HEK293 (cell line): ENCODE data around the gene KREMEN1.

Experiments used
- CTCF ChIA-PET: fragments of 350-600 bp; formaldehyde crosslinking; extraction: SDS; loops from one replicate; lab custom pipeline; 2021; ENCODE audit warnings: antibody characterized with exemption; lab: Yijun Ruan, JAX
- POLR2A ChIA-PET: fragments of 300-600 bp; formaldehyde crosslinking; extraction: SDS; loops from one replicate; lab custom pipeline; 2020; ENCODE audit warnings: antibody characterized with exemption, inconsistent platforms; lab: Yijun Ruan, JAX
- H3K27ac ChIP-seq: fragments of 200-500 bp; sonication (Bioruptor generic); 2 replicates; pipeline ENCODE4 v1.5.1; 2014; ENCODE audit warnings: low read depth, low read length, control low read depth, inconsistent platforms; ENCODE audit errors: extremely low read depth
- H3K36me3 ChIP-seq, 2 experiments: fragments of 200-500 bp in 1 of 2; sonication (Bioruptor generic) in 1 of 2; 1 replicate in 1 of 2; 2 replicates in 1 of 2; pipeline ENCODE4 v1.5.1; 2014 to 2017; ENCODE audit warnings: inconsistent platforms in 2 of 2, low read length in 2 of 2; ENCODE audit not compliant: control insufficient read depth in 2 of 2, insufficient read depth in 1 of 2
- H3K4me1 ChIP-seq: fragments of 200-500 bp; sonication (Bioruptor generic); 2 replicates; pipeline ENCODE4 v1.5.1; 2014; ENCODE audit warnings: mild to moderate bottlenecking, low read length, inconsistent platforms; ENCODE audit not compliant: control insufficient read depth, insufficient read depth
- H3K4me3 ChIP-seq: 2 replicates; pipeline ENCODE4 v1.5.1; 2011; ENCODE audit warnings: low read depth, mild to moderate bottlenecking, control low read depth, low read length, moderate library complexity
- H3K9me3 ChIP-seq: fragments of 200-500 bp; sonication (Bioruptor generic); 2 replicates; pipeline ENCODE4 v1.5.1; 2014; ENCODE audit warnings: low read depth, low read length, inconsistent platforms; ENCODE audit not compliant: control insufficient read depth, insufficient read depth
- BCL11B ChIP-seq: fragments of 450-650 bp; formaldehyde crosslinking; IDR thresholded peaks from 2 replicates; pipeline ENCODE4 v1.5.1; 2016; ENCODE audit warnings: low read depth, missing biosample characterization, missing genetic modification characterization
- EGR2 ChIP-seq: fragments of 450-650 bp; formaldehyde crosslinking; IDR thresholded peaks from 2 replicates; pipeline ENCODE4 v1.5.1; 2016; ENCODE audit warnings: low read depth, missing biosample characterization, missing genetic modification characterization
- GLIS1 ChIP-seq: fragments of 450-650 bp; formaldehyde crosslinking; IDR thresholded peaks from 2 replicates; pipeline ENCODE4 v1.5.1; 2016; ENCODE audit warnings: missing biosample characterization, missing genetic modification characterization
- GLIS2 ChIP-seq: fragments of 450-650 bp; formaldehyde crosslinking; IDR thresholded peaks from 2 replicates; pipeline ENCODE4 v1.5.1; 2016; ENCODE audit warnings: missing biosample characterization, missing genetic modification characterization
- HOXD13 ChIP-seq: sonication (generic); formaldehyde crosslinking; IDR thresholded peaks from 2 replicates; pipeline ENCODE4 v1.8.0; 2022; ENCODE audit warnings: missing genetic modification reagents, borderline replicate concordance
- ZBTB17 ChIP-seq: fragments of 450-650 bp; formaldehyde crosslinking; IDR thresholded peaks from 2 replicates; pipeline ENCODE4 v1.5.1; 2016; ENCODE audit warnings: missing biosample characterization, missing genetic modification characterization
- ZBTB48 ChIP-seq: fragments of 450-650 bp; formaldehyde crosslinking; IDR thresholded peaks from 2 replicates; pipeline ENCODE4 v1.5.1; 2016; ENCODE audit warnings: missing biosample characterization, missing genetic modification characterization
- ZEB2 ChIP-seq: fragments of 450-650 bp; formaldehyde crosslinking; IDR thresholded peaks from 2 replicates; pipeline ENCODE4 v1.5.1; 2016; ENCODE audit warnings: missing biosample characterization, missing genetic modification characterization
- ZFP37 ChIP-seq: fragments of 450-650 bp; formaldehyde crosslinking; IDR thresholded peaks from 2 replicates; pipeline ENCODE4 v1.5.1; 2016; ENCODE audit warnings: missing biosample characterization, missing genetic modification characterization
- ZIC2 ChIP-seq: fragments of 450-650 bp; formaldehyde crosslinking; IDR thresholded peaks from 2 replicates; pipeline ENCODE4 v1.5.1; 2016; ENCODE audit warnings: missing biosample characterization, missing genetic modification characterization
- ZNF114 ChIP-seq: fragments of 450-650 bp; formaldehyde crosslinking; IDR thresholded peaks from 2 replicates; pipeline ENCODE4 v1.5.0; 2017; ENCODE audit warnings: missing biosample characterization, missing genetic modification characterization
- ZNF2 ChIP-seq: fragments of 450-650 bp; formaldehyde crosslinking; IDR thresholded peaks from 2 replicates; pipeline ENCODE4 v1.5.1; 2016; ENCODE audit warnings: missing biosample characterization, missing genetic modification characterization
- ZNF248 ChIP-seq: fragments of 450-650 bp; formaldehyde crosslinking; IDR thresholded peaks from 2 replicates; pipeline ENCODE4 v1.5.1; 2017; ENCODE audit warnings: missing biosample characterization, missing genetic modification characterization
- ZNF350 ChIP-seq: fragments of 450-650 bp; formaldehyde crosslinking; IDR thresholded peaks from 2 replicates; pipeline ENCODE4 v1.5.0; 2017; ENCODE audit warnings: missing biosample characterization, mild to moderate bottlenecking, missing genetic modification characterization
- ZNF473 ChIP-seq: fragments of 450-650 bp; formaldehyde crosslinking; IDR thresholded peaks from 2 replicates; pipeline ENCODE4 v1.5.1; 2017; ENCODE audit warnings: missing biosample characterization, missing genetic modification characterization
- ZNF530 ChIP-seq: fragments of 450-650 bp; formaldehyde crosslinking; IDR thresholded peaks from 2 replicates; pipeline ENCODE4 v1.5.1; 2016; ENCODE audit warnings: low read depth, missing biosample characterization, missing genetic modification characterization
- ZNF664 ChIP-seq: fragments of 450-650 bp; formaldehyde crosslinking; IDR thresholded peaks from 2 replicates; pipeline ENCODE4 v1.5.1; 2016; ENCODE audit warnings: missing biosample characterization, missing genetic modification characterization
- ZNF837 ChIP-seq: fragments of 450-650 bp; formaldehyde crosslinking; IDR thresholded peaks from 2 replicates; pipeline ENCODE4 v1.5.1; 2016; ENCODE audit warnings: missing biosample characterization, missing genetic modification characterization
- ZSCAN16 ChIP-seq: fragments of 450-650 bp; formaldehyde crosslinking; IDR thresholded peaks from 2 replicates; pipeline ENCODE4 v1.5.1; 2016; ENCODE audit warnings: missing biosample characterization, missing genetic modification characterization
- TF ChIP-seq, protein P1 (sequence below): fragments of 450-650 bp; formaldehyde crosslinking; IDR thresholded peaks from 2 replicates; pipeline ENCODE4 v1.5.1; 2016; ENCODE audit warnings: missing biosample characterization, missing genetic modification characterization
- TF ChIP-seq, protein P2 (sequence below): fragments of 450-650 bp; formaldehyde crosslinking; IDR thresholded peaks from 2 replicates; pipeline ENCODE4 v1.5.1; 2016; ENCODE audit warnings: missing biosample characterization, missing genetic modification characterization, low read depth
- TF ChIP-seq, protein P3 (sequence below): sonication (generic); formaldehyde crosslinking; IDR thresholded peaks from 2 replicates; pipeline ENCODE4 v1.8.1; 2022; ENCODE audit warnings: mild to moderate bottlenecking, moderate library complexity, missing genetic modification reagents

The KREMEN1 gene

DNA sequence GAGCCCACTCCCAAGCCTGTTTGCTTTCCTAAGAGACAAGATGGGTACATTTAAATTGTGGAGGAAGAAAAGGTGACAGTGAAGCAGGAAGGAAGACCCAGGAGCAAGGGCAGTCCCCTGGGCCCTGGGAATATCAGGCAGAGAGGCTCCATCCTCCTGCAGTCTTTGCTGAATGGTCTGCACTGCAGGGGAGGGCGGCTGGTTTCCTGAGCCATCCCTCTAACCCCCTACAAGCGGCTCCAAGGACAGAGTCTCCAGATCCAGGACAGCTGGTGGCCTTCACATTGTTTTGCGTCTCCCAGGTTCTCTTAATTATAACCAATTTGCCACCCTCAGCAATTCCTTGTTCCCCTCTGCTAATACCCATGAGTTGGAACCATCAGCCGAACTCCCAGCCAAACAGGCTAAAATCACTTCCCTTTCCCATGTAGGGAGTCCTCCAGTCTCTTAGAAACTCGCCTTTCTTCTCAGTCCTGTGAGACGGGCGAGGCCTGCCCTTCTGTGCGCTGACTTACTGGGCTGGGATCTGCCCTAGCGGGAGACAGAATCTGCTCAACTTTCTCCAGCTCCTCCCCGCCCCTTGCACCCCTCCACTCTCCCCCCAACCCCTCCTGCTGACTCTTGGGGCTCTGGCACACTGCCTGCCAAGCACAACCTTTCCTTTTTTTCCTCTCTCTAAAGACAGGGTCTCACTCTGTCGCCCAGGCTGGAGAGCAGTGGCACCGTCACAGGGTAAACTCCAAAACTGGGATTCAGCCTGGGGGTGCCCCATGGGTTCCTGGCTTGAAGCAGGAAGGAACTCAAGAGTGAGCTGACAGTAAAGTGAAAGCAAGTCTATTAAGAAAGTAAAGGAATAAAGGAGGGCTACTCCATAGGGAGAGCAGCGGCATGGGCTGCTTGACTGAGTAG is 79.5 kb downstream of the KREMEN1 start:
- CTCF ChIA-PET: interaction anchor here (0.6 to 1.8 kb wide), 5 partner anchors 11 to 299 kb away, joined by 3 to 8 read pairs (median 3); no protein-coding TSS in a partner anchor
- Histone ChIP-seq H3K4me1 (no peaks in the 10 kb centered on the region), H3K9me3 (no peaks in the 10 kb centered on the region), H3K36me3 (peaks cover 0 to 3% of the 10 kb centered on the region in 2 experiments; a peak in 1 of 3 replicates), H3K27ac (no peak overlapping the region), H3K4me3 (no peak overlapping the region)
- TF ChIP-seq ZNF114 (tag by site-specific recombination) (no peak), GLIS1 (tag by site-specific recombination) (peak; percentile 73), BCL11B (tag by site-specific recombination) (no peak)
- TF ChIP-seq, protein P1, sequence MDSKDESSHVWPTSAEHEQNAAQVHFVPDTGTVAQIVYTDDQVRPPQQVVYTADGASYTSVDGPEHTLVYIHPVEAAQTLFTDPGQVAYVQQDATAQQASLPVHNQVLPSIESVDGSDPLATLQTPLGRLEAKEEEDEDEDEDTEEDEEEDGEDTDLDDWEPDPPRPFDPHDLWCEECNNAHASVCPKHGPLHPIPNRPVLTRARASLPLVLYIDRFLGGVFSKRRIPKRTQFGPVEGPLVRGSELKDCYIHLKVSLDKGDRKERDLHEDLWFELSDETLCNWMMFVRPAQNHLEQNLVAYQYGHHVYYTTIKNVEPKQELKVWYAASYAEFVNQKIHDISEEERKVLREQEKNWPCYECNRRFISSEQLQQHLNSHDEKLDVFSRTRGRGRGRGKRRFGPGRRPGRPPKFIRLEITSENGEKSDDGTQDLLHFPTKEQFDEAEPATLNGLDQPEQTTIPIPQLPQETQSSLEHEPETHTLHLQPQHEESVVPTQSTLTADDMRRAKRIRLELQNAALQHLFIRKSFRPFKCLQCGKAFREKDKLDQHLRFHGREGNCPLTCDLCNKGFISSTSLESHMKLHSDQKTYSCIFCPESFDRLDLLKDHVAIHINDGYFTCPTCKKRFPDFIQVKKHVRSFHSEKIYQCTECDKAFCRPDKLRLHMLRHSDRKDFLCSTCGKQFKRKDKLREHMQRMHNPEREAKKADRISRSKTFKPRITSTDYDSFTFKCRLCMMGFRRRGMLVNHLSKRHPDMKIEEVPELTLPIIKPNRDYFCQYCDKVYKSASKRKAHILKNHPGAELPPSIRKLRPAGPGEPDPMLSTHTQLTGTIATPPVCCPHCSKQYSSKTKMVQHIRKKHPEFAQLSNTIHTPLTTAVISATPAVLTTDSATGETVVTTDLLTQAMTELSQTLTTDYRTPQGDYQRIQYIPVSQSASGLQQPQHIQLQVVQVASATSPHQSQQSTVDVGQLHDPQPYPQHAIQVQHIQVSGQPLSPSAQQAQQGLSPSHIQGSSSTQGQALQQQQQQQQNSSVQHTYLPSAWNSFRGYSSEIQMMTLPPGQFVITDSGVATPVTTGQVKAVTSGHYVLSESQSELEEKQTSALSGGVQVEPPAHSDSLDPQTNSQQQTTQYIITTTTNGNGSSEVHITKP: 0 out of 2 replicates have a peak, but pooled peaks have one; percentile 32
- POLR2A ChIA-PET: no interaction called here

DNA sequence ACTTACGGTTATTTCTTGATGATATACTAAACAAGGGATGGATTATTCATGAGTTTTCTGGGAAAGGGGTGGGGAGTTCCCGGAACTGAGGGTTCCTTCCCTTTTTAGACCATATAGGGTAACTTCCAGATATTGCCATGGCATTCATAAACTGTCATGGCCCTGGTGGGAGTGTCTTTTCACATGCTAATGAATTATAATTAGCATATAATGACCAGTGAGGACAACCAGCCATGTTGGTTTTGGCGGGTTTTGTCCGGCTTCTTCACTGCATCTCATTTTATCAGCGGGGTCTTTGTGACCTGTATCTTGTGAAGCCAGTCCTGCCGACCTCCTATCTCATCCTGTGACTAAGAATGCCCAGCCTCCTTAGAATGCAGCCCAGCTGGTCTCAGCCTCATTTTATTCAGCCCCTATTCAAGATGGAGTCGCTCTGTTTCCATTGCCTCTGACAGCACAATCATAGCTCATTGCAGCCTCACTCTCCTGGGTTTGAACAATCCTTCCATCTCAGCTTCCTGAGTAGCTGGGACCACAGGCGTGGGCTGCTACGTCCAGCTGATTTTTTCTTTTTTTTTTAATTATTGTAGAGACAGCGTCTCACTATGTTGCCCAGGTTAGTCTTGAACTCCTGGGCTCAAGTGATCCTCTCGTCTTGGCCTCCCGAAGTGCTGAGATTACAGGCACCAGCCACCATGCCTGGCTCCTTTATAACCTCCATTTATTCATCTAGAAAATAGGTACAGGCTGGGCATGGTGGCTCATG is 80.3 kb downstream of the KREMEN1 start:
- H3K9me3 ChIP-seq: no peaks in the 10 kb centered on the region
- no peak for TF ChIP-seq HOXD13
- no peak for TF ChIP-seq ZSCAN16
- no peak for TF ChIP-seq ZNF473 (tag by site-specific recombination)
- TF ChIP-seq ZNF350 (tag by site-specific recombination): no peak
- no peak for TF ChIP-seq ZNF248 (tag by site-specific recombination)
- TF ChIP-seq, protein P2, sequence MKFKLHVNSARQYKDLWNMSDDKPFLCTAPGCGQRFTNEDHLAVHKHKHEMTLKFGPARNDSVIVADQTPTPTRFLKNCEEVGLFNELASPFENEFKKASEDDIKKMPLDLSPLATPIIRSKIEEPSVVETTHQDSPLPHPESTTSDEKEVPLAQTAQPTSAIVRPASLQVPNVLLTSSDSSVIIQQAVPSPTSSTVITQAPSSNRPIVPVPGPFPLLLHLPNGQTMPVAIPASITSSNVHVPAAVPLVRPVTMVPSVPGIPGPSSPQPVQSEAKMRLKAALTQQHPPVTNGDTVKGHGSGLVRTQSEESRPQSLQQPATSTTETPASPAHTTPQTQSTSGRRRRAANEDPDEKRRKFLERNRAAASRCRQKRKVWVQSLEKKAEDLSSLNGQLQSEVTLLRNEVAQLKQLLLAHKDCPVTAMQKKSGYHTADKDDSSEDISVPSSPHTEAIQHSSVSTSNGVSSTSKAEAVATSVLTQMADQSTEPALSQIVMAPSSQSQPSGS (tag by site-specific recombination): no peak
- H3K4me3 ChIP-seq: no peak overlapping the region
- H3K27ac ChIP-seq: no peak overlapping the region
- ChIA-PET CTCF (interaction anchor here (0.6 to 2.2 kb wide), 28 partner anchors 9 to 1915 kb away, joined by 3 to 33 read pairs (median 7); no protein-coding TSS in a partner anchor), POLR2A (no interaction called here)
- H3K36me3 ChIP-seq: no peaks in the 10 kb centered on the region
- H3K4me1 ChIP-seq: no peaks in the 10 kb centered on the region

DNA sequence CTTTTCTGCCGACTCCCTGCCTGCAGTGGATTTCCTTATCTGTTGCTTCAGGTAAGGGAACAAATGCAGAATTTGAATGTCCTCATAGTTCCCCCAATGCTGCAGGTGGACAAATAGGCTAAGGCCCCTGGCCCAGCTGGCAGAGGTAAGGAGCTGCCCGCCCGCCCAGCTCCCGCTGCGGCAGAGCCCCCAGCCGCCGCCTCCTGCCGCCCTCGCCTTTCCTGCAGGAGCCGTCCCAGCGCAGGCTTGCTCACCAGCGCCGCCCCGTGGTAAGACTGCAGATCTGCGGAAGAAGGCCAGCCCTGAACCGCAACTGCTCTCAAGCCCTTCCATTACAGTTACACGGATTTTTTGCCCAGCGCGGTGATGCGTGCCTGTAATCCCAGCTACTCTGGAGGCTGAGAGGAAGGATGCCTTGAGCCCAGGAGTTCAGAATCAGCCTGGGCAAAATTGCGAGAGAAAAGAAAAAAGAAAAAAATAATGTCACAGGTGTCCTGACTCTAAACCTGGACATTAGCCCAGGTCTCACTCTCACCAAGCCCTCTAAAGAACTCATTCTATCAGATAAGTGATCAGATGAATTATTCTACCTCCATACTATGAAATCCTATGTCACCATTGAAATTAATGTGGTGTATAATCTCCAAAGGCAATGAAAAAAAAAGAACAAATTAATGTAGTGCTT is 81.7 kb downstream of the KREMEN1 start:
- POLR2A ChIA-PET: interaction anchor here (1.0 kb wide), 1 partner anchor 82 kb away, joined by 4 read pairs; the partner anchor contains the start of gene KREMEN1
- TF ChIP-seq ZNF837 (no peak), EGR2 (peak; percentile 59), ZBTB48 (tag by site-specific recombination) (peak; percentile 79), ZIC2 (tag by site-specific recombination) (peak; percentile 60), ZEB2 (0 out of 2 replicates have a peak, but pooled peaks have one; percentile 29), ZNF664 (tag by site-specific recombination) (no peak), ZNF530 (tag by site-specific recombination) (peak; percentile 53; the same call in 1 of the 2 replicates), ZBTB17 (tag by site-specific recombination) (0 out of 2 replicates have a peak, but pooled peaks have one; percentile 25), ZFP37 (tag by site-specific recombination) (no peak), ZNF2 (no peak), GLIS2 (tag by site-specific recombination) (peak; percentile 74)
- TF ChIP-seq, protein P3, sequence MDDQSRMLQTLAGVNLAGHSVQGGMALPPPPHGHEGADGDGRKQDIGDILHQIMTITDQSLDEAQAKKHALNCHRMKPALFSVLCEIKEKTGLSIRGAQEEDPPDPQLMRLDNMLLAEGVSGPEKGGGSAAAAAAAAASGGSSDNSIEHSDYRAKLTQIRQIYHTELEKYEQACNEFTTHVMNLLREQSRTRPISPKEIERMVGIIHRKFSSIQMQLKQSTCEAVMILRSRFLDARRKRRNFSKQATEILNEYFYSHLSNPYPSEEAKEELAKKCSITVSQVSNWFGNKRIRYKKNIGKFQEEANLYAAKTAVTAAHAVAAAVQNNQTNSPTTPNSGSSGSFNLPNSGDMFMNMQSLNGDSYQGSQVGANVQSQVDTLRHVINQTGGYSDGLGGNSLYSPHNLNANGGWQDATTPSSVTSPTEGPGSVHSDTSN (CRISPR knock-in tag): peak; percentile 82; the same call in 1 of the 2 replicates

More for the DNA sequence above, 81.7 kb downstream of the KREMEN1 start:
- Histone ChIP-seq H3K4me1 (no peaks in the 10 kb centered on the region), H3K27ac (no peak overlapping the region), H3K36me3 (no peaks in the 10 kb centered on the region), H3K4me3 (no peak overlapping the region), H3K9me3 (no peaks in the 10 kb centered on the region)
- CTCF ChIA-PET: interaction anchor here (0.5 to 2.2 kb wide), 68 partner anchors 9 to 1489 kb away, joined by 3 to 33 read pairs (median 4); partner anchors contain the start of genes C22orf31 and KREMEN1
